CD14-positive monocyte (primary cell): ENCODE measurements around the gene CCDC86. TPM values are rescaled to one million over a fixed set of nuclear protein-coding genes. Genes with fewer than 3 reads are reported as not detected.

Experiments used
- DNase-seq, 3 donors: peaks; one replicate each; pipeline ENCODE4 v3.0.0-alpha.2; 2011 to 2022
- H2AFZ ChIP-seq: 2 replicates; pipeline ENCODE4 v1.6.0; 2012; ENCODE audit warnings: mild to moderate bottlenecking, low read depth, low read length, inconsistent platforms; ENCODE audit not compliant: insufficient read depth, poor library complexity, severe bottlenecking
- H3K27ac ChIP-seq, 2 donors: 1 replicate in 1 of 2; 2 replicates in 1 of 2; pipeline ENCODE4 v1.5.1; 2012 to 2013; ENCODE audit warnings: low read length in 2 of 2, control low read depth in 1 of 2, inconsistent platforms in 1 of 2, low read depth in 1 of 2, mild to moderate bottlenecking in 1 of 2
- H3K27me3 ChIP-seq, 2 donors: one replicate each; pipeline versions ENCODE4 v1.6.0 to v1.6.1; 2011 to 2013; ENCODE audit warnings: low read length in 2 of 2; ENCODE audit not compliant: control insufficient read depth in 2 of 2, insufficient read depth in 2 of 2
- H3K36me3 ChIP-seq, 2 donors: replicated peaks in 1 of 2; 1 replicate in 1 of 2; 2 replicates in 1 of 2; pipeline versions ENCODE4 v1.5.1 to v1.6.1; 2012 to 2013; ENCODE audit warnings: low read length in 2 of 2, control low read depth in 1 of 2, inconsistent platforms in 1 of 2, mild to moderate bottlenecking in 1 of 2; ENCODE audit not compliant: insufficient read depth in 2 of 2, control insufficient read depth in 1 of 2
- H3K4me1 ChIP-seq, 2 donors: 1 replicate in 1 of 2; 2 replicates in 1 of 2; pipeline versions ENCODE4 v1.5.1 to v1.6.1; 2012 to 2013; ENCODE audit warnings: low read length in 2 of 2, control low read depth in 1 of 2, inconsistent platforms in 1 of 2, mild to moderate bottlenecking in 1 of 2, moderate library complexity in 1 of 2; ENCODE audit not compliant: insufficient read depth in 2 of 2, control insufficient read depth in 1 of 2
- H3K4me2 ChIP-seq: replicated peaks from 2 replicates; pipeline ENCODE3; 2012; ENCODE audit warnings: low read length, moderate library complexity, mild to moderate bottlenecking; ENCODE audit not compliant: poor library complexity, severe bottlenecking; ENCODE audit errors: extremely low read depth
- H3K4me3 ChIP-seq, 3 experiments: fragments of 200-600 bp in 1 of 3; sonication (generic) in 1 of 3; replicated peaks in 1 of 3; 1 replicate in 2 of 3; 2 replicates in 1 of 3; pipeline ENCODE4 v1.5.1; 2011 to 2013; ENCODE audit warnings: low read length in 3 of 3, mild to moderate bottlenecking in 3 of 3, control low read depth in 2 of 3, low read depth in 2 of 3, inconsistent platforms in 1 of 3, moderate library complexity in 1 of 3
- H3K79me2 ChIP-seq: 2 replicates; pipeline ENCODE4 v1.6.0; 2012; ENCODE audit warnings: mild to moderate bottlenecking, control low read depth, inconsistent platforms, low read length, moderate library complexity; ENCODE audit not compliant: insufficient read depth
- H3K9ac ChIP-seq: 2 replicates; pipeline ENCODE4 v1.6.0; 2017; ENCODE audit warnings: low read length, mild to moderate bottlenecking; ENCODE audit not compliant: insufficient read depth, poor library complexity, severe bottlenecking
- H3K9me3 ChIP-seq, 2 donors: replicated peaks in 1 of 2; 1 replicate in 1 of 2; 2 replicates in 1 of 2; pipeline versions ENCODE4 v1.5.1 to v1.6.1; 2012 to 2013; ENCODE audit warnings: low read length in 2 of 2, control low read depth in 1 of 2; ENCODE audit not compliant: control insufficient read depth in 1 of 2, insufficient read depth in 1 of 2
- H4K20me1 ChIP-seq: 2 replicates; pipeline ENCODE4 v1.6.0; 2012; ENCODE audit warnings: mild to moderate bottlenecking, low read length, control low read depth, moderate library complexity; ENCODE audit not compliant: insufficient read depth
- H3K27ac Mint-ChIP-seq, 7 donors: one replicate each; pipeline ENCODE4 v1.8.0; 2020; ENCODE audit warnings: mild to moderate bottlenecking in 7 of 7, mixed read lengths in 7 of 7, moderate library complexity in 6 of 7, inconsistent platforms in 2 of 7
- H3K27me3 Mint-ChIP-seq, 3 donors: one replicate each; pipeline ENCODE4 v1.8.0; 2021 to 2022; ENCODE audit warnings: low read depth in 3 of 3, mild to moderate bottlenecking in 3 of 3, mixed read lengths in 3 of 3, moderate library complexity in 3 of 3, inconsistent platforms in 1 of 3
- H3K36me3 Mint-ChIP-seq, 2 donors: one replicate each; pipeline ENCODE4 v1.8.0; 2020; ENCODE audit warnings: mixed read lengths in 2 of 2, inconsistent platforms in 1 of 2, mild to moderate bottlenecking in 1 of 2
- H3K4me1 Mint-ChIP-seq: one replicate; pipeline ENCODE4 v1.8.0; 2020; ENCODE audit warnings: mild to moderate bottlenecking, mixed read lengths
- H3K4me3 Mint-ChIP-seq, 2 donors: one replicate each; pipeline ENCODE4 v1.8.0; 2020; ENCODE audit warnings: mild to moderate bottlenecking in 2 of 2, mixed read lengths in 2 of 2, moderate library complexity in 1 of 2
- H3K9me3 Mint-ChIP-seq, 7 donors: one replicate each; pipeline ENCODE4 v1.8.0; 2020 to 2022; ENCODE audit warnings: mixed read lengths in 7 of 7, mild to moderate bottlenecking in 6 of 7, moderate library complexity in 6 of 7, inconsistent platforms in 2 of 7
- CTCF ChIP-seq: fragments of 200-600 bp; IDR thresholded peaks from one replicate; pipeline ENCODE4 v1.8.0; 2022; ENCODE audit warnings: antibody characterized with exemption, mild to moderate bottlenecking
- WGBS: methylation state at CpG from one replicate; pipeline ENCODE4 v1.1.5; 2013; ENCODE audit warnings: missing lambda C conversion rate; ENCODE audit not compliant: insufficient coverage; 5-methylcytosine and 5-hydroxymethylcytosine counted together
- intact Hi-C, 2 donors: fragments of 100-400 bp; cut with micrococcal nuclease; formaldehyde crosslinking; loops; one replicate each; pipeline versions ENCODE4 v1.15.0 to v1.15.1; 2023
- polyA plus RNA-seq, 3 donors: library from polyadenylated mRNA; depleted of rRNA in 1 of 3; unstranded in 2 of 3; stranded (reverse) in 1 of 3; fragments of 300-500 nt in 2 of 3; fragments of >200 nt in 1 of 3; fragmentation: Illumina TruSeq in 2 of 3; gene quantifications; 1 replicate in 2 of 3; 2 replicates in 1 of 3; pipeline ENCODE4 v1.2.3, GENCODE V29; 2012 to 2021

CCDC86 gene
- polyA plus RNA-seq, 3 donors: 7.2 to 10.2 (median 8.3) TPM

DNA sequence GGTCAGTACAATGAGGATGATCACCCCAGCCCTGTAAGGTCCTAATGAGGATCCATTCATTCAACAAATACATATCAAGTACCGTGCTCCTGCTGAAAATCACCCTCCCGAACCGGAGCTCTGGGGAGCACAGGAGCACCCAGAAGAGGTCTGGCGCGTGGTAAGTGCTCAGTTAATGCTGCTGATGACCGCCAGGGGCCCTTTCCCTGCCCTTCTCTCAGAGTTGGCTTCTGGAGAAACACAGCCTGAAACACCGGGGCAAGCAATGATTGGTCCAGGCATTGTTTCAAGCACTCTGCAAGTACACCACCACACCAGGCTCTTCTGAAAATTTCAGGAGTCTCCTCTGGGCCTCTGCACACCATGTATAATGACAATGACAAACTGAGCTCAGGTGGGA lies 3.8 kb upstream of the CCDC86 start:
- Mint-ChIP-seq H3K9me3 (peaks cover 0 to 3% (median 0%) of the 10 kb centered on the region in 7 donors), H3K36me3 (no peaks in the 10 kb centered on the region), H3K27ac (peak overlapping the region in 1 of 7 donors; percentile 14), H3K4me1 (peaks cover 53% of the 10 kb centered on the region), H3K27me3 (peaks cover 0 to 4% (median 1%) of the 10 kb centered on the region in 3 donors), H3K4me3 (no peak overlapping the region)
- peaks cover 10% of the 10 kb centered on the region for H3K79me2 ChIP-seq
- H3K27me3 ChIP-seq: no peaks in the 10 kb centered on the region
- 90% methylated on average over 7 of the region's 7 CpGs for WGBS
- no peak overlapping the region for H3K4me3 ChIP-seq
- TF ChIP-seq CTCF: no peak
- no peaks in the 10 kb centered on the region for H4K20me1 ChIP-seq
- no peak for DNase-seq
- H3K9me3 ChIP-seq: no peaks in the 10 kb centered on the region
- intact Hi-C loops: loop anchor here in 1 of 2 donors (10.0 kb wide), 1 partner anchor 297 kb away; no protein-coding TSS in a partner anchor
- H3K9ac ChIP-seq: no peak overlapping the region
- no peaks in the 10 kb centered on the region for H3K36me3 ChIP-seq
- no peak overlapping the region for H3K4me2 ChIP-seq
- no peak overlapping the region for H2AFZ ChIP-seq
- peaks cover 52 to 58% of the 10 kb centered on the region in 2 donors for H3K4me1 ChIP-seq
- H3K27ac ChIP-seq: no peak overlapping the region

DNA sequence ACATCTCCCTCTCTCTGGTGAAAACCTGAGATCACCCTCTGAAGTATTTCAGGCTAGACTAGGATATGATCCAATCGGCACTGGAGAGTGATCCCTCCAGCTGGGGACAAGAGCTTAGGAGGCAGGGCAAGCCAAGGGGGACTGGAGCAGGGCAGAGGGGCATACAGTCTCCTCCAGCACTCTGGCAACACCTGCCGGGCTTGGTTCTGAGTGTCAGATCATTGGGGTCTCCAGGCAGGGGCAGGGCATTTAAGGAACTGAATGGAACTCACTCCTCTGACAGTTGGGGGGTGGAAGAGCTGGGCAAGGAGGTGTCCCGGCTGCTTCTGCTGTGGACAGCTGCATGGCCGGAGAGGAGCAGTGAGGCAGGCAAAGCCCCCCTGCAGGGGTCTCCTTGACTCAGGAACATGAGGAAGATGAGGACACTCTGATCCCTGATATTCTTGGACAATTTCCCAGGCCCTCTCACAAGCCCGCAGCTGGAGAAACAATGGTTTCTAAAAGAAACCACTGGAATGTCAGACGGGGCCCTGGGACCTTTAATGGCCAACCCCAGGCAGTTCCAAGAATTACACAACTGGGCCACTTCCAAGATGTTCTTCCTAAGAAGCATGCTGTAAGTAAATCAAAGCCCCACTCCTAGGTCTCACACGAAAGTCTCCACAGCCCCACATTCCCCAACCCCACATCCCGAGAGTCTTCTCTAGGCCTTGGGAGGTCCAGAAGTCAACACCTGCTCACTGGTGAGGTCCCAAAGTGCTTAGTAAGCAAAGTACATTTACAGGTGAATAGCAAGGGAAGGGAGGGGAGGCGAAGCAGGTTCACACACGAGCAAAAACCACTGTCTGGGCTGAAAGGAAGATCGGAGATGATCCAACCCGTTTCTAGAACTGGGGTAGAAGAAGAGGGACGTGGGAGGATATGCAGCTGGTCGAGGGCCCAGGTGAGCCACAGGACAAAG lies 1.2 kb upstream of the CCDC86 start:
- H3K27me3 Mint-ChIP-seq: peaks cover 0 to 4% (median 0%) of the 10 kb centered on the region in 3 donors
- DNase-seq: no peak
- H3K36me3 ChIP-seq: peaks cover 0 to 3% of the 10 kb centered on the region in 2 donors
- no peaks in the 10 kb centered on the region for H3K9me3 ChIP-seq
- H3K79me2 ChIP-seq: peaks cover 31% of the 10 kb centered on the region
- TF ChIP-seq CTCF: no peak
- WGBS: 93% methylated on average over 8 of the region's 14 CpGs
- peaks cover 59% of the 10 kb centered on the region for H3K4me1 Mint-ChIP-seq
- peak overlapping the region in 1 of 3 experiments; percentile 91 for H3K4me3 ChIP-seq
- peak overlapping the region in 5 of 7 donors; percentile 47 to 94 (median 92) for H3K27ac Mint-ChIP-seq
- no peak overlapping the region for H2AFZ ChIP-seq
- peak overlapping the region in 1 of 2 donors; percentile 85 for H3K27ac ChIP-seq
- peak overlapping the region; percentile 95 for H3K4me2 ChIP-seq
- intact Hi-C loops: loop anchor here in 1 of 2 donors (5.0 kb wide), 1 partner anchor 67 kb away; the partner anchor contains the start of gene PRPF19
- no peaks in the 10 kb centered on the region for H4K20me1 ChIP-seq
- no peaks in the 10 kb centered on the region for H3K9me3 Mint-ChIP-seq
- H3K9ac ChIP-seq: no peak overlapping the region
- no peaks in the 10 kb centered on the region for H3K27me3 ChIP-seq
- peaks cover 6 to 13% of the 10 kb centered on the region in 2 donors for H3K36me3 Mint-ChIP-seq
- H3K4me1 ChIP-seq: peaks cover 47 to 59% of the 10 kb centered on the region in 2 donors
- peak overlapping the region in 1 of 2 donors; percentile 90 for H3K4me3 Mint-ChIP-seq
